Nephron progenitor cell (in vitro differentiated cells): ENCODE measurements around the gene LMOD2.

Experiments
- DNase-seq: peaks from one replicate; pipeline ENCODE4 v3.0.0; 2021
- H3K27ac Mint-ChIP-seq: 2 replicates; pipeline ENCODE4 v1.8.0; 2021; ENCODE audit warnings: mild to moderate bottlenecking, moderate library complexity, mixed read lengths
- H3K27me3 Mint-ChIP-seq: 2 replicates; pipeline ENCODE4 v1.8.0; 2021; ENCODE audit warnings: mild to moderate bottlenecking, low read depth, mixed read lengths; ENCODE audit not compliant: poor library complexity
- H3K36me3 Mint-ChIP-seq: 2 replicates; pipeline ENCODE4 v1.8.0; 2021; ENCODE audit warnings: low read depth, mixed read lengths
- H3K4me1 Mint-ChIP-seq: 2 replicates; pipeline ENCODE4 v1.8.0; 2021; ENCODE audit warnings: mixed read lengths
- H3K4me3 Mint-ChIP-seq: 2 replicates; pipeline ENCODE4 v1.8.0; 2021; ENCODE audit warnings: mild to moderate bottlenecking, moderate library complexity, mixed read lengths
- H3K9me3 Mint-ChIP-seq: 2 replicates; pipeline ENCODE4 v1.8.0; 2021; ENCODE audit warnings: mild to moderate bottlenecking, moderate library complexity, mixed read lengths
- CTCF ChIP-seq: fragments of 200-600 bp; sonication (generic); IDR thresholded peaks from 2 replicates; pipeline ENCODE4 v1.5.0; 2021; ENCODE audit warnings: antibody characterized with exemption

The LMOD2 gene

GRCh38 chr7:123687727-123688126, 32.1 kb downstream of the LMOD2 start:
- Mint-ChIP-seq H3K27me3 (no peaks in the 10 kb centered on the region), H3K4me1 (peaks cover 10% of the 10 kb centered on the region), H3K27ac (no peak overlapping the region), H3K36me3 (peaks cover 44% of the 10 kb centered on the region), H3K9me3 (no peaks in the 10 kb centered on the region), H3K4me3 (no peak overlapping the region)
- DNase-seq: no peak
- TF ChIP-seq CTCF: no peak

DNA sequence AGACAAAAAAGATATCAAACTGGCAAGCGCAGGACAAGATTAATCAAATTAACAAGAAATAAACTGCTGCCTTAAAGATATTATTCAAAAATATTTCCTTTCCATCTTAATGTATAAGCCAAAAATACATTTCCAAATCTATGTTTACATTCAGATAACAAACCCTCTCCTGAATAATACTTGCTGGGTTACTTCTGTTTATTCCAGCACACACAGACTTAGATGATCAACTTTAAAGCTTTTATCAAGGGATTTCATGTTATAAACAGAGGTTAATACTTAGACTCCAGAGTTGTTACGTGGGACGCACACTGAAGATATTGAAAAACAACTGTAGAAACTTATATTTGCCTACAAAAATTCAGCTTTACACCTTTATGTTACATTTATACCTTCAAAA, 33.6 kb downstream of the LMOD2 start:
- no peak overlapping the region for H3K27ac Mint-ChIP-seq
- H3K36me3 Mint-ChIP-seq: peaks cover 40% of the 10 kb centered on the region
- H3K9me3 Mint-ChIP-seq: no peaks in the 10 kb centered on the region
- no peak for DNase-seq
- H3K4me3 Mint-ChIP-seq: no peak overlapping the region
- peaks cover 11% of the 10 kb centered on the region for H3K4me1 Mint-ChIP-seq
- no peak for TF ChIP-seq CTCF
- H3K27me3 Mint-ChIP-seq: no peaks in the 10 kb centered on the region

GRCh38 chr7:123690550-123690949, 34.9 kb downstream of the LMOD2 start:
- H3K36me3 Mint-ChIP-seq: peaks cover 39% of the 10 kb centered on the region
- H3K27ac Mint-ChIP-seq: no peak overlapping the region
- no peak for TF ChIP-seq CTCF
- no peak for DNase-seq
- H3K9me3 Mint-ChIP-seq: no peaks in the 10 kb centered on the region
- H3K27me3 Mint-ChIP-seq: no peaks in the 10 kb centered on the region
- peaks cover 11% of the 10 kb centered on the region for H3K4me1 Mint-ChIP-seq
- H3K4me3 Mint-ChIP-seq: no peak overlapping the region

DNA sequence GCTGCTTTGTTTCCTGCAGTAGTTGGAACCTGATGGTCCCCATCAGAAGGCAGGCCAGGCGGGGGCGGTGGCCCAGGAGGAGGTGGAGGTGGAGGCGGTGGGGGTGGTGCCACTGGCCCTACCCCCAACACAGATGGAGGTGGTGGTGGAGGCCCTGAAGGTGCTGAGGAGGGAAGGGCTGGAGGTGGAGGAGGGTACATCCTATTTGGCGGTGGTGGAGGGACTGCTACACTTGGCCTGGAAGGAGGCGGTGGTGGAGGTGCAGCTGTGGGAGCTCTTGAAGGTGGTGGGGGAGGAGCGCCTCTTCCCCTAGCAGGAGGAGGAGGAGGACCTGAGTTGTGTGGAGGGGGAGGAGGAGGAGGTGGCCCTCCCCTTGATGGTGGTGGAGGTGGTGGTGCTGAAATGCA, 36.8 kb downstream of the LMOD2 start:
- Mint-ChIP-seq H3K4me1 (peaks cover 11% of the 10 kb centered on the region), H3K9me3 (no peaks in the 10 kb centered on the region), H3K4me3 (no peak overlapping the region), H3K27ac (peak overlapping the region; percentile 64), H3K27me3 (no peaks in the 10 kb centered on the region), H3K36me3 (peaks cover 49% of the 10 kb centered on the region)
- TF ChIP-seq CTCF: no peak
- peak; percentile 8 for DNase-seq

GRCh38 chr7:123695944-123696677, 40.4 kb downstream of the LMOD2 start:
- peaks cover 11% of the 10 kb centered on the region for H3K4me1 Mint-ChIP-seq
- no peaks in the 10 kb centered on the region for H3K27me3 Mint-ChIP-seq
- peaks cover 59% of the 10 kb centered on the region for H3K36me3 Mint-ChIP-seq

More at GRCh38 chr7:123695944-123696677, 40.4 kb downstream of the LMOD2 start:
- Mint-ChIP-seq H3K9me3 (no peaks in the 10 kb centered on the region), H3K4me3 (no peak overlapping the region), H3K27ac (no peak overlapping the region)
- DNase-seq: no peak
- TF ChIP-seq CTCF: no peak
